ENCODE measurements around the gene GALNT2.

GRCh38 chr1:230077436-230078213 is 10.6 kb downstream of the GALNT2 start:
- TF ChIP-seq CTCF (IDR thresholded peaks at IDR 0.05) = no peak
- no peak for TF ChIP-seq REST (IDR thresholded peaks at IDR 0.05)
- no peak for TF ChIP-seq PBX3 (IDR thresholded peaks at IDR 0.05)
- TF ChIP-seq E2F6 (IDR thresholded peaks at IDR 0.05; ENCODE audit: borderline replicate concordance, low read depth) = no peak
- TF ChIP-seq USF2 (IDR thresholded peaks at IDR 0.05) = no peak
- TF ChIP-seq KDM1A (IDR thresholded peaks at IDR 0.05; ENCODE audit: low read depth) = no peak
- no peak for TF ChIP-seq CHD4 (IDR thresholded peaks at IDR 0.05; ENCODE audit: borderline replicate concordance)
- no peak for TF ChIP-seq MYC (IDR thresholded peaks at IDR 0.05; ENCODE audit: borderline replicate concordance, low read length)
- no peak for TF ChIP-seq ZFP36 (IDR thresholded peaks at IDR 0.05; ENCODE audit: borderline replicate concordance, partially characterized antibody)

Measured in A549 (cell line).